ENCODE data around the gene ZBTB45. TPM values are rescaled to one million over a fixed set of nuclear protein-coding genes. Genes with fewer than 3 reads are reported as not detected.

ZBTB45 gene
- polyA plus RNA-seq, 3 donors: 2.2 to 5.3 (median 2.6) TPM

DNA sequence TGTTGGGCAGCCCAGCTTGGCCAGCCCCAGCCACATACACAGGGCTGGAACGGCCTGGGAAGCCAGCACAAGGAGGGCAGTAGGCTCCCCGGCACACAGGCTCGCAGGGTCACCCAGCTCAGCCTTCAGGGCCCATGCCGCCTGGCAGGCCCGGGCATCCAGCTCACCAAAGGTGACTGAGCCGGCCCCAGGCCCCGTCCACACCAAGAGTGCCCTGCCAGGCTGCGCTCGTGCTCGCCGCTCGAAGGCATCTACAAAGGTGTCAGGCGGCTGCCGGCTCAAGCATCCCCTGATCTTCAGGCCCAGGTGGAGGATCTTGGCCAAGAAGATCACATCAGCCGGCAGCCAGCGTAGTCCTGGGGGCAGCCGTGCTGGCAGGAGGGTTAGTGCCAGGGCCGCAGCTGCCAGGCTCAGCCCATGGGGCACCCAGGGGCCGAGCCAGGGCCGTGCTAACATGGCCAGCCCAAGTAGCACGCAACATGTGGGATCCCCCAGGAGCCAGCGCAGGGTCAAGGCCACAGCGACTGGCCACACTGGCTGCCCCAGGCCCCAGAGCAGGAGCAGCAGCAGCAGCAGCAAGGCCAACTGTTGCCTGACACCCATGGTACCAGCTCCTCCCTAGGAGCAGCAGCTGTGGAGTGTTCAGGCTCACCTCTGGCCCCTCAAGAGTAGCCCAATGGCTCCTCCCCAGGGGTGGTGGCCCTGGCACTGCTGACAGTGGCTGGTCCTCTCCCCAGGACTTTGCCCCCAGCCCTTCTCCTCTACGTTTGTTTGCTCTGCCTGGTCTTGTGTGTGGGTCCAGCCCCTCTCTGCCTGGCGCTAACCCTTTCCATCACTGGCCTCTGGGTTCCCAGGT, 8.0 kb downstream of the ZBTB45 start, which contains the start of gene SLC27A5:
Gene SLC27A5 (minus strand): TSS at position 640 of the 856 bp plus-strand sequence. CDS start 37 bp downstream, at position 603.
- TF ChIP-seq CTCF (IDR thresholded peaks at IDR 0.05): no peak
- no peak within 1 kb of the TSS for H3K27ac ChIP-seq (ENCODE audit: low read depth in 1 of 2, low read length in 2 of 2)
- H3K4me2 ChIP-seq (replicated peaks; ENCODE audit: extremely low read depth, low read length, poor library complexity, severe bottlenecking): no peak within 1 kb of the TSS
- H3K27me3 ChIP-seq (ENCODE audit: control insufficient read depth in 2 of 2, insufficient read depth in 2 of 2, low read length in 2 of 2): no peaks in the 10 kb centered on the region
- WGBS (ENCODE audit: insufficient coverage): 96% methylated on average over 25 of the region's 25 CpGs
- no peak for DNase-seq
- H3K4me1 ChIP-seq (ENCODE audit: control insufficient read depth in 1 of 2, insufficient read depth in 2 of 2, low read length in 2 of 2): peaks cover 10 to 15% of the 10 kb centered on the region in 2 donors
- Mint-ChIP-seq H3K4me3 (no peak within 1 kb of the TSS), H3K27ac (no peak within 1 kb of the TSS), H3K27me3 (ENCODE audit: low read depth in 3 of 3) (peaks cover 0 to 2% (median 2%) of the 10 kb centered on the region in 3 donors), H3K36me3 (peaks cover 12 to 24% of the 10 kb centered on the region in 2 donors), H3K9me3 (peaks cover 9 to 28% (median 20%) of the 10 kb centered on the region in 7 donors), H3K4me1 (peaks cover 16% of the 10 kb centered on the region)
- H4K20me1 ChIP-seq (ENCODE audit: insufficient read depth, low read length): peaks cover 20% of the 10 kb centered on the region
- peaks cover 19% of the 10 kb centered on the region for H3K79me2 ChIP-seq (ENCODE audit: insufficient read depth, low read length)
- intact Hi-C loops (cut with micrococcal nuclease): no loop called here
- H3K9ac ChIP-seq (ENCODE audit: insufficient read depth, low read length, poor library complexity, severe bottlenecking): no peak within 1 kb of the TSS
- H3K9me3 ChIP-seq (replicated peaks in 1 of 2; ENCODE audit: control insufficient read depth in 1 of 2, insufficient read depth in 1 of 2, low read length in 2 of 2): peaks cover 16 to 22% of the 10 kb centered on the region in 2 donors
- H3K4me3 ChIP-seq (replicated peaks in 1 of 3; ENCODE audit: low read depth in 2 of 3, low read length in 3 of 3): no peak within 1 kb of the TSS
- no peak within 1 kb of the TSS for H2AFZ ChIP-seq (ENCODE audit: insufficient read depth, low read depth, low read length, poor library complexity, severe bottlenecking)
- H3K36me3 ChIP-seq (replicated peaks in 1 of 2; ENCODE audit: control insufficient read depth in 1 of 2, insufficient read depth in 2 of 2, low read length in 2 of 2): peaks cover 9 to 10% of the 10 kb centered on the region in 2 donors

GRCh38 chr19:58510084-58510862, 9.3 kb downstream of the ZBTB45 start:
- no peaks in the 10 kb centered on the region for H3K27me3 ChIP-seq (ENCODE audit: control insufficient read depth in 2 of 2, insufficient read depth in 2 of 2, low read length in 2 of 2)
- Mint-ChIP-seq H3K4me3 (no peak overlapping the region), H3K9me3 (peaks cover 9 to 32% (median 25%) of the 10 kb centered on the region in 7 donors), H3K27me3 (ENCODE audit: low read depth in 3 of 3) (peaks cover 0 to 2% (median 2%) of the 10 kb centered on the region in 3 donors), H3K27ac (peak overlapping the region in 1 of 7 donors; percentile 73), H3K4me1 (peaks cover 13% of the 10 kb centered on the region), H3K36me3 (peaks cover under 1 to 11% of the 10 kb centered on the region in 2 donors)
- no peak for DNase-seq
- no peak overlapping the region for H3K4me3 ChIP-seq (replicated peaks in 1 of 3; ENCODE audit: low read depth in 2 of 3, low read length in 3 of 3)
- whole genome bisulfite sequencing (ENCODE audit: insufficient coverage): 100% methylated on average over 1 of the region's 8 CpGs
- peaks cover 7% of the 10 kb centered on the region for H4K20me1 ChIP-seq (ENCODE audit: insufficient read depth, low read length)
- H3K79me2 ChIP-seq (ENCODE audit: insufficient read depth, low read length): peaks cover 6% of the 10 kb centered on the region
- no peak overlapping the region for H3K4me2 ChIP-seq (replicated peaks; ENCODE audit: extremely low read depth, low read length, poor library complexity, severe bottlenecking)
- H3K27ac ChIP-seq (ENCODE audit: low read depth in 1 of 2, low read length in 2 of 2): no peak overlapping the region
- no peaks in the 10 kb centered on the region for H3K36me3 ChIP-seq (replicated peaks in 1 of 2; ENCODE audit: control insufficient read depth in 1 of 2, insufficient read depth in 2 of 2, low read length in 2 of 2)
- TF ChIP-seq CTCF (IDR thresholded peaks at IDR 0.05): no peak
- H3K4me1 ChIP-seq (ENCODE audit: control insufficient read depth in 1 of 2, insufficient read depth in 2 of 2, low read length in 2 of 2): peaks cover 10 to 15% of the 10 kb centered on the region in 2 donors
- peaks cover 16 to 26% of the 10 kb centered on the region in 2 donors for H3K9me3 ChIP-seq (replicated peaks in 1 of 2; ENCODE audit: control insufficient read depth in 1 of 2, insufficient read depth in 1 of 2, low read length in 2 of 2)
- intact Hi-C loops (cut with micrococcal nuclease): no loop called here
- H2AFZ ChIP-seq (ENCODE audit: insufficient read depth, low read depth, low read length, poor library complexity, severe bottlenecking): no peak overlapping the region
- no peak overlapping the region for H3K9ac ChIP-seq (ENCODE audit: insufficient read depth, low read length, poor library complexity, severe bottlenecking)

All from CD14-positive monocyte (primary cell).